Transverse colon (tissue), 4 donors: ENCODE data around the gene GALNT2. TPM values are rescaled to one million over a fixed set of nuclear protein-coding genes. Genes with fewer than 3 reads are reported as not detected.

ENCODE experiments used
- DNase-seq: peaks from one replicate; pipeline ENCODE4 v3.0.0-alpha.2; 2019
- H3K27ac ChIP-seq, 4 donors: fragments of 200-600 bp; sonication (generic); 2 replicates each; pipeline ENCODE4 v1.5.1; 2016 to 2018; ENCODE audit warnings: inconsistent platforms in 4 of 4
- H3K27me3 ChIP-seq: fragments of 200-600 bp; sonication (generic); 2 replicates; pipeline ENCODE4 v1.5.1; 2017; ENCODE audit warnings: inconsistent platforms
- H3K36me3 ChIP-seq, 4 donors: fragments of 200-600 bp; sonication (generic); 2 replicates each; pipeline ENCODE4 v1.5.1; 2017 to 2019; ENCODE audit warnings: inconsistent platforms in 4 of 4
- H3K4me1 ChIP-seq, 4 donors: fragments of 200-600 bp; sonication (generic); 2 replicates each; pipeline ENCODE4 v1.5.1; 2017 to 2020; ENCODE audit warnings: inconsistent platforms in 4 of 4
- H3K4me3 ChIP-seq, 4 donors: fragments of 200-600 bp; sonication (generic); 1 replicate in 1 of 4; 2 replicates in 3 of 4; pipeline versions ENCODE4 v1.5.1 to v1.6.1; 2017 to 2019; ENCODE audit warnings: inconsistent platforms in 4 of 4
- H3K9me3 ChIP-seq, 2 donors: fragments of 200-600 bp; sonication (generic); 2 replicates each; pipeline ENCODE4 v1.5.1; 2017 to 2019; ENCODE audit warnings: inconsistent platforms in 2 of 2
- EP300 ChIP-seq: sonication (generic); formaldehyde crosslinking; IDR thresholded peaks from one replicate; pipeline ENCODE4 v1.6.1; 2017; ENCODE audit warnings: antibody characterized with exemption, low read depth
- POLR2A ChIP-seq: fragments of 450-650 bp; IDR thresholded peaks from one replicate; pipeline ENCODE4 v1.6.1; 2016; ENCODE audit warnings: antibody characterized with exemption, mild to moderate bottlenecking, moderate library complexity
- POLR2AphosphoS5 ChIP-seq, 3 donors: sonication (generic); formaldehyde crosslinking; IDR thresholded peaks; one replicate each; pipeline ENCODE4 v1.6.1; 2016; ENCODE audit warnings: antibody characterized with exemption in 3 of 3
- WGBS, 2 donors: methylation state at CpG; one replicate each; pipeline ENCODE4 v1.1.5; 2018; ENCODE audit warnings: low coverage in 1 of 2; 5-methylcytosine and 5-hydroxymethylcytosine counted together
- in situ Hi-C, 4 donors: fragments of 200-750 bp; cut with MboI; loops; one replicate each; pipeline versions ENCODE4 v1.15.0 to v1.15.1; 2017; ENCODE audit warnings: low sequenced_read_pairs in 3 of 4, low pct_ligation_motif_present in 1 of 4, low pct_unique_long_range_greater_than_20kb in 1 of 4
- intact Hi-C: fragments of 100-400 bp; cut with DNase I; formaldehyde crosslinking; loops from one replicate; pipeline ENCODE4 v1.15.1; 2023; ENCODE audit warnings: low total_unique reads
- total RNA-seq, 4 donors: library from RNA; depleted of rRNA; stranded (reverse); fragments of >200 nt; gene quantifications; one replicate each; pipeline ENCODE4 v1.1.0, GENCODE V29; 2016
- TF ChIP-seq, protein P1 (sequence below), 5 experiments: fragments of 200-600 bp in 3 of 5; fragments of 450-650 bp in 2 of 5; sonication (generic) in 3 of 5; IDR thresholded peaks; 1 replicate in 2 of 5; 2 replicates in 3 of 5; pipeline ENCODE4 v1.5.1; 2016 to 2017; ENCODE audit warnings: antibody characterized with exemption in 5 of 5, inconsistent platforms in 3 of 5, mild to moderate bottlenecking in 2 of 5, moderate library complexity in 1 of 5

The GALNT2 gene
- total RNA-seq, 4 donors from 2014 or later, result 16.5 to 48.8 (median 36.8) TPM

DNA sequence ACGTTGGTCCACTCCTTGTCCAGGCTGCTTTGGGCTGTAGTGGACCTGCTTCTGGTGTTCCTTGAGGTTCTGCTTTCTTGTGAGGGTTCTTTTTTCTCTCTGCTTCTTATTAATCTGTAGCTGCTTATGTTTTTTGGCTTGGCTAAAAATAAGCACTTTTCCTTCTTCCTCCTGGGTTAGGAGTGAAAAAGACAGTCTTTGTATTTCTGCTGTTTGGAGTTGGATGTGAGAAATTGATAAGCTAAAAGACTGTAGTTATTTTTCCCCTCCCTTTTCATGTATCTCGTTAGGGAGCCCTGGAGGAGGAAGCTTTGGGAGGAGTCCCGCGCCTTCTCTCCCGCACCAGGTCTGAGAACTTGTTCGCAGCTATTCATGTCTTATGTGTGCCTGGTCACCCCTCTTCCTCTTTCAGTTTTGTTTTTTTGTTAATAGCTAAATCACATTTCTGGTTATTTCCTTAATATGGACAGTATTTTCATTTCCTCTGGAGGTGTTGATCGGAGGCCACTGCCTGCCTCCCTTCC, 79.0 kb downstream of the GALNT2 start:
- 65 to 75% methylated on average over 1 to 7 of the region's 7 CpGs for WGBS, 2 donors
- Histone ChIP-seq H3K27ac (peak overlapping the region; percentile 32 to 52 (median 42)), H3K9me3 (no peaks in the 10 kb centered on the region), H3K4me1 (peaks cover 4 to 56% (median 27%) of the 10 kb centered on the region in 4 donors), H3K36me3 (no peaks in the 10 kb centered on the region), H3K27me3 (no peaks in the 10 kb centered on the region), H3K4me3 (no peak overlapping the region)
- intact Hi-C loops, result no loop called here
- DNase-seq, result no peak
- in situ Hi-C loops, result no loop called here
- TF ChIP-seq POLR2AphosphoS5 (IDR thresholded peaks at IDR 0.05) (no peak), EP300 (no peak), POLR2A (no peak)
- TF ChIP-seq, protein P1, sequence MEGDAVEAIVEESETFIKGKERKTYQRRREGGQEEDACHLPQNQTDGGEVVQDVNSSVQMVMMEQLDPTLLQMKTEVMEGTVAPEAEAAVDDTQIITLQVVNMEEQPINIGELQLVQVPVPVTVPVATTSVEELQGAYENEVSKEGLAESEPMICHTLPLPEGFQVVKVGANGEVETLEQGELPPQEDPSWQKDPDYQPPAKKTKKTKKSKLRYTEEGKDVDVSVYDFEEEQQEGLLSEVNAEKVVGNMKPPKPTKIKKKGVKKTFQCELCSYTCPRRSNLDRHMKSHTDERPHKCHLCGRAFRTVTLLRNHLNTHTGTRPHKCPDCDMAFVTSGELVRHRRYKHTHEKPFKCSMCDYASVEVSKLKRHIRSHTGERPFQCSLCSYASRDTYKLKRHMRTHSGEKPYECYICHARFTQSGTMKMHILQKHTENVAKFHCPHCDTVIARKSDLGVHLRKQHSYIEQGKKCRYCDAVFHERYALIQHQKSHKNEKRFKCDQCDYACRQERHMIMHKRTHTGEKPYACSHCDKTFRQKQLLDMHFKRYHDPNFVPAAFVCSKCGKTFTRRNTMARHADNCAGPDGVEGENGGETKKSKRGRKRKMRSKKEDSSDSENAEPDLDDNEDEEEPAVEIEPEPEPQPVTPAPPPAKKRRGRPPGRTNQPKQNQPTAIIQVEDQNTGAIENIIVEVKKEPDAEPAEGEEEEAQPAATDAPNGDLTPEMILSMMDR (IDR thresholded peaks at IDR 0.05), result no peak

DNA sequence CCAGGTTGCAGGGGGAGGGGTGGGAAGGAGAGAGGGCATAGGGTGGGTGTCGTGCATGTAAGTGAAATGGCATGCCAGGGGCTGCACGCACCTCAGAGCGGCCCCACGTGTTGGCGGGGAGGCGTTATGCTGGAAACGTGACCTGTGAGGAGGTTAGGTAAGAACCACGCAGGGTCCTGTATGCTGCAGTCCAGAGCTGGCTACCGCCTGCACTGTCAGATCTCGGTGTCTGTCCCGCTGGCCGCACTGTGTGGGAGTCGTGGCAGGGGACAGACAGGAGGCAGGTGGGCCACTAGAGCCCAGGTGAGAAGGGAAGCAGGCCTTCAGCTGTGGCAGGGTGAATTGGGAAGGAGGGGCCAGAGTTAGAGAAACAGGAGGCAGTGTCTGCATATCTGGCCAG, 79.7 kb downstream of the GALNT2 start:
- TF ChIP-seq EP300, result no peak
- TF ChIP-seq, protein P1 (IDR thresholded peaks at IDR 0.05), result no peak
- TF ChIP-seq POLR2AphosphoS5 (IDR thresholded peaks at IDR 0.05), result no peak
- no peak for TF ChIP-seq POLR2A
- H3K27me3 ChIP-seq, result no peaks in the 10 kb centered on the region
- no peaks in the 10 kb centered on the region for H3K36me3 ChIP-seq
- intact Hi-C loops (no loop called here), in situ Hi-C loops (no loop called here)
- peak overlapping the region in 2 of 4 donors; percentile 21 to 32 for H3K27ac ChIP-seq
- no peak for DNase-seq
- no peaks in the 10 kb centered on the region for H3K9me3 ChIP-seq
- no peak overlapping the region for H3K4me3 ChIP-seq
- WGBS, 2 donors, result 89 to 100% methylated on average over 4 to 13 of the region's 13 CpGs
- peaks cover 4 to 52% (median 25%) of the 10 kb centered on the region in 4 donors for H3K4me1 ChIP-seq

DNA sequence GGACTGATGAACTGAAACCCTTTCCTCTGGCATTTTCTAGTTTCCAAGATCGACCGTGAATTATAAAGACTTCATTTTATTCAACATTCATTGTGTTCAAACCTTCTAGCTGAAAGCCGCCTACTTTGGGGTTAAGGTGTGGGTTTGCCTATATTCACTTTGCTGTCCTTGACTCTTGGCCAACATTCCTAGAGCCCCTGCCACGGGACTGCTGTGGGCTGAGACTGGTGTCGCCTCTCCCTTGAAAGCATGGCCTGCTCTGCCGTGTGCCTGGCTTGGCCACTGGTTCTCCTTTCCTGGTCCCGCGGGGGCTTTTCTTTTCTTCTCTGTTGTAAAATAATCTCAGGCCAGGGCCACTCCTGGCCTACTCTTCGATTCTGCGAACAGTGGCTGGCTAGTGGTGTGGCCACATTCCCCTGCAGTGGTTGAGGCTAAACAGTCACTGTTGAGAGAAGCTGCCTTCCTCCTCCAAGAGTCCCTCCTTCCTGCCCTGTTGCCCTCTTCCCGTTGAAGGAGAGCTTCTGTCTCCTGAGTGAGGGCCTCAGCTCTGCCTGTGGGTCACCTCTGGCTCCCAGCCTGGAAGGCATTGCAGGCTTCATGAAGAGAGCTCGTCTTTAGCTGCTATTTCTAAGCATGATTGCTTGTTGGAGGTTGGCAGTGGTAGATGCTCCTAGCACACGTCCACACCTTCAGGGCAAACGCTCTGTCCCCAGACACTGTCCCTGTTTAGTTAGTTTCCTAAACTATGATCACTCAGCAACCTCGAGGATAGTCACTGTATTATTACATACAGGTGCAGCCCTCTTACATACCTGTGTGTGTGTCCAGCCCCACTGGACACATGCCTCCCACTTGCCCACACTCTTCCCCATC, 80.5 kb downstream of the GALNT2 start:
- H3K9me3 ChIP-seq, result no peaks in the 10 kb centered on the region
- no peaks in the 10 kb centered on the region for H3K27me3 ChIP-seq
- TF ChIP-seq POLR2A (no peak), EP300 (no peak), POLR2AphosphoS5 (IDR thresholded peaks at IDR 0.05) (no peak)
- TF ChIP-seq, protein P1 (IDR thresholded peaks at IDR 0.05), result no peak
- intact Hi-C loops, result no loop called here
- no peak overlapping the region for H3K4me3 ChIP-seq
- no peaks in the 10 kb centered on the region for H3K36me3 ChIP-seq
- H3K4me1 ChIP-seq, result peaks cover 4 to 51% (median 23%) of the 10 kb centered on the region in 4 donors
- DNase-seq, result no peak
- WGBS, 2 donors, result 77 to 95% methylated on average over 3 to 15 of the region's 15 CpGs
- H3K27ac ChIP-seq, result peak overlapping the region in 1 of 4 donors; percentile 11
- in situ Hi-C loops, result no loop called here

DNA sequence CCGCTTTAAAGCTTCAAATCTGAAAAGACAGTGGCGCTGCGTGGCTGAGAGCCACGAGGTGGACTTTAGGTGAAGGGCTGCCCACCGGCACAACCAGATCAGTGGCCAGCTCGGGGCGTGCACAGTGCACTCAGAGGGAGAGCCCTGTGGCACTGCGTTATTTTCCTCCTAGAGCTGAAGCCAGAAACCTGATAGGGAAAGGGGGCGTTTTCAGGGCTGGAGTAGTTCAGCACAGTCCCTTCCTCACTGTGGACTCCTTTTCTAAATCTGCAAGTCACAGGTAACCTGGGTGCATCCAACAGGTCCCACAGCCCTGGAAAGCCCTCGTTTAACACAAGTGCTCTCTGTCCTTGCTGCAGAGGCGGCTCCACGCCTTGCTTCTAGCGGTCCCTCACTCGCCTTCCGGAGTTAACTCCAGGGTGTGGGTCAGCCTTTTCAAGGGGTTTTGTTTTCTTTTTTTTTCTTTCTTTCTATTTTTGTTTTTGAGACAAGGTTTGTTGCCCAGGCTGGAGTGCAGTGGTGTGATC, 81.2 kb downstream of the GALNT2 start:
- 81% methylated on average over 15 of the region's 15 CpGs; no CpG with 5 or more reads in 1 of the 2 donors for WGBS, 2 donors
- intact Hi-C loops, result no loop called here
- Histone ChIP-seq H3K27ac (no peak overlapping the region), H3K27me3 (no peaks in the 10 kb centered on the region), H3K4me3 (no peak overlapping the region), H3K9me3 (no peaks in the 10 kb centered on the region), H3K4me1 (peaks cover 4 to 49% (median 17%) of the 10 kb centered on the region in 4 donors), H3K36me3 (no peaks in the 10 kb centered on the region)
- no peak for DNase-seq
- TF ChIP-seq POLR2AphosphoS5 (IDR thresholded peaks at IDR 0.05) (no peak), EP300 (no peak), POLR2A (no peak)
- TF ChIP-seq, protein P1 (IDR thresholded peaks at IDR 0.05), result no peak
- in situ Hi-C loops, result no loop called here
